ENCODE results near the gene XYLT1.

XYLT1 gene

DNA sequence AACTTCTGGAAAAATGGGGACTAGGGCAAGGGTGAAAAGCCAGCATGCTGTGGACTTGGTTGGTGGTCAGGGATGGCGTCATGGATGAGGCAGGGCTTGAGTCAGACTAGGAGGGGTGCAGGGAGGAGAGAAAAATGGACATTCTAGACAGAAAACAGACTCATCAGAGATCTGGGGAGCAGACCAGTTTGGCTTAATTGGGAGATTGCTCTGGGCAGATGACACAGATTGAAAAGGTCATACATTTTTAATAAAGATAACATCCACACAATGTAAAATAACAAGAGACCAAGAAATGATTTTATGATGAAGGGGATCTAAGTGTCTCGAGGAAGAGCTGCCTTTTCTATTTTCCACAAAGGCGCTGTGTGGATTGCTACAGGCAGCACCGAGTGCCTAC lies 326.3 kb downstream of the XYLT1 start:
- Histone ChIP-seq H3K4me1 (ENCODE audit: insufficient read depth, low read length, poor library complexity, severe bottlenecking) (no peaks in the 10 kb centered on the region), H3K9ac (ENCODE audit: low read depth, low read length, poor library complexity, severe bottlenecking) (no peak overlapping the region), H3K4me2 (ENCODE audit: low read depth, low read length, poor library complexity, severe bottlenecking) (no peak overlapping the region), H4K20me1 (ENCODE audit: insufficient read depth, low read length, poor library complexity, severe bottlenecking) (peaks cover 58% of the 10 kb centered on the region), H3K9me2 (replicated peaks; ENCODE audit: low read depth, low read length) (no peaks in the 10 kb centered on the region), H3K27me3 (ENCODE audit: insufficient read depth, low read length, poor library complexity, severe bottlenecking) (no peaks in the 10 kb centered on the region), H3K4me3 (ENCODE audit: low read length, poor library complexity, severe bottlenecking) (no peak overlapping the region), H3K9me3 (ENCODE audit: insufficient read depth, low read depth, low read length) (no peaks in the 10 kb centered on the region), H3K79me2 (ENCODE audit: insufficient read depth, low read length) (peaks cover 31% of the 10 kb centered on the region; the same call in 1 of the 2 replicates), H3F3A (ENCODE audit: low read depth) (no peaks in the 10 kb centered on the region), H3K36me3 (ENCODE audit: insufficient read depth, low read length) (peaks cover 69% of the 10 kb centered on the region; the same call in 1 of the 2 replicates), H2AFZ (ENCODE audit: low read length) (no peak overlapping the region)
- TF ChIP-seq, protein P1, sequence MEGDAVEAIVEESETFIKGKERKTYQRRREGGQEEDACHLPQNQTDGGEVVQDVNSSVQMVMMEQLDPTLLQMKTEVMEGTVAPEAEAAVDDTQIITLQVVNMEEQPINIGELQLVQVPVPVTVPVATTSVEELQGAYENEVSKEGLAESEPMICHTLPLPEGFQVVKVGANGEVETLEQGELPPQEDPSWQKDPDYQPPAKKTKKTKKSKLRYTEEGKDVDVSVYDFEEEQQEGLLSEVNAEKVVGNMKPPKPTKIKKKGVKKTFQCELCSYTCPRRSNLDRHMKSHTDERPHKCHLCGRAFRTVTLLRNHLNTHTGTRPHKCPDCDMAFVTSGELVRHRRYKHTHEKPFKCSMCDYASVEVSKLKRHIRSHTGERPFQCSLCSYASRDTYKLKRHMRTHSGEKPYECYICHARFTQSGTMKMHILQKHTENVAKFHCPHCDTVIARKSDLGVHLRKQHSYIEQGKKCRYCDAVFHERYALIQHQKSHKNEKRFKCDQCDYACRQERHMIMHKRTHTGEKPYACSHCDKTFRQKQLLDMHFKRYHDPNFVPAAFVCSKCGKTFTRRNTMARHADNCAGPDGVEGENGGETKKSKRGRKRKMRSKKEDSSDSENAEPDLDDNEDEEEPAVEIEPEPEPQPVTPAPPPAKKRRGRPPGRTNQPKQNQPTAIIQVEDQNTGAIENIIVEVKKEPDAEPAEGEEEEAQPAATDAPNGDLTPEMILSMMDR (conservative IDR thresholded peaks at IDR 0.05; ENCODE audit: low read length) = no peak
- TF ChIP-seq EZH2phosphoT487 (IDR thresholded peaks at IDR 0.05; ENCODE audit: borderline replicate concordance) = no peak

DNA sequence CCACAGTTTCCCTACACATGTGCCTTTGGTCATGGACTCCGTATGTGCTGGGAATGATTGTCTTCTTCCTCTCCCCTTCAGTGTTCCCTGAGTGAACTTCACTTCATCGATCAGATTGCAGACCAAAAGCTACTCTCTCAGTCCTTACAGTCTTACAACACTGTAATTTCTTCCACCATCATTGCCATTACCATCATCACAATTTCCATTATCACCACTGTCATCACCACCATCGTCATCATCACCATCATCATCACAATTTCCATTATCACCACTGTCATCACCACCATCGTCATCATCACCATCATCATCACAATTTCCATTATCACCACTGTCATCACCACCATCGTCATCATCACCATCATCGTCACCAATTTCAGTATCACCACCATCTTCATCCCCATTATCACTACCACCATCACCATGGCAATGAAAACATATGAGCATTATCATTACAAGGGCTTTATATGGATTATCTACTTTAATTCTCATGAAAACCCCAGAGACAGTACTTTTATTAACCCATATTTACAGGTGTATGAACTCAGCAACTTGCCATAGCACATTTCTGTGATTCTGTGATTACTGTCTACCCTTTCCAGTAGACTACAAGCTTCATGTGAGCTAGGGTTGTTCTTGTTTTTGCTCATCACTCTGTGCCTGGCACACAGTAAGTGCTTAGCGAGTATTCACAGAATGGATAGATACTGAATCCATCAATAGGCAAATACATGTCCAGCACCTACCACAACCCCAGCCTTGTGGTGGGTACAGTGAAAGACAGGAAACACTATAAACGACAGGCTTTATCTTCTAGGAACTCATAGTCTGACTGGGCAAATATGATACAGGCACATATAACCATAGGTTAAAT lies 327.0 kb downstream of the XYLT1 start:
- H3K9me2 ChIP-seq (replicated peaks; ENCODE audit: low read depth, low read length) = no peaks in the 10 kb centered on the region
- H4K20me1 ChIP-seq (ENCODE audit: insufficient read depth, low read length, poor library complexity, severe bottlenecking) = peaks cover 56% of the 10 kb centered on the region
- peaks cover 31% of the 10 kb centered on the region; the same call in 1 of the 2 replicates for H3K79me2 ChIP-seq (ENCODE audit: insufficient read depth, low read length)
- H3K4me3 ChIP-seq (ENCODE audit: low read length, poor library complexity, severe bottlenecking) = no peak overlapping the region
- no peak overlapping the region for H2AFZ ChIP-seq (ENCODE audit: low read length)
- no peak overlapping the region for H3K9ac ChIP-seq (ENCODE audit: low read depth, low read length, poor library complexity, severe bottlenecking)
- no peaks in the 10 kb centered on the region for H3K27me3 ChIP-seq (ENCODE audit: insufficient read depth, low read length, poor library complexity, severe bottlenecking)
- H3F3A ChIP-seq (ENCODE audit: low read depth) = no peaks in the 10 kb centered on the region
- no peak for TF ChIP-seq EZH2phosphoT487 (IDR thresholded peaks at IDR 0.05; ENCODE audit: borderline replicate concordance)
- TF ChIP-seq, protein P1 (conservative IDR thresholded peaks at IDR 0.05; ENCODE audit: low read length) = no peak
- H3K4me1 ChIP-seq (ENCODE audit: insufficient read depth, low read length, poor library complexity, severe bottlenecking) = no peaks in the 10 kb centered on the region
- H3K4me2 ChIP-seq (ENCODE audit: low read depth, low read length, poor library complexity, severe bottlenecking) = no peak overlapping the region
- H3K36me3 ChIP-seq (ENCODE audit: insufficient read depth, low read length) = peaks cover 76% of the 10 kb centered on the region; the same call in 1 of the 2 replicates
- no peaks in the 10 kb centered on the region for H3K9me3 ChIP-seq (ENCODE audit: insufficient read depth, low read depth, low read length)

DNA sequence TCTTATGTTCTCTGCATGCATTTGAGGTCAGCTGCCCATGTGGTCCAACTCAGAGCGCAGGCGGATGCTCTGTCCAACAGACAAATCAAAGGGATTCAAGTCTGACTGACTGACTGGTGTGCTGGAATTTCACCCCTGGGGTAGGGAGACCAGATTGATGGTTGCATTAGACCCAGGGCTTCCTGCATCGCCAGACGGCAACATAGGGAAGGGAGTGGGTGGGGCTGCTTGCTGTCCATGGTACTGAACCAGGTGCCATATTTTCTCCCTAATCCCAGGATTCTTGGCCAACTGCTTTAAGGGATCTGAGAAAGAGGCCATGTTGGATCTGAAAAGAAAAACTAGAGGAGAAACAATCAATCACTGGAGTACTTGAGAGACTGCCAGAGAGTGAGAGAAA lies 332.0 kb downstream of the XYLT1 start:
- Histone ChIP-seq H3F3A (ENCODE audit: low read depth) (no peaks in the 10 kb centered on the region), H3K9me2 (replicated peaks; ENCODE audit: low read depth, low read length) (no peaks in the 10 kb centered on the region), H3K9ac (ENCODE audit: low read depth, low read length, poor library complexity, severe bottlenecking) (no peak overlapping the region), H3K4me3 (ENCODE audit: low read length, poor library complexity, severe bottlenecking) (no peak overlapping the region), H3K4me2 (ENCODE audit: low read depth, low read length, poor library complexity, severe bottlenecking) (no peak overlapping the region), H4K20me1 (ENCODE audit: insufficient read depth, low read length, poor library complexity, severe bottlenecking) (peaks cover 21% of the 10 kb centered on the region), H2AFZ (ENCODE audit: low read length) (no peak overlapping the region), H3K36me3 (ENCODE audit: insufficient read depth, low read length) (peaks cover 89% of the 10 kb centered on the region; the same call in 1 of the 2 replicates), H3K4me1 (ENCODE audit: insufficient read depth, low read length, poor library complexity, severe bottlenecking) (no peaks in the 10 kb centered on the region), H3K27me3 (ENCODE audit: insufficient read depth, low read length, poor library complexity, severe bottlenecking) (no peaks in the 10 kb centered on the region), H3K79me2 (ENCODE audit: insufficient read depth, low read length) (0 out of 2 replicates have a peak, but pooled peaks cover 2% of the 10 kb centered on the region), H3K9me3 (ENCODE audit: insufficient read depth, low read depth, low read length) (no peaks in the 10 kb centered on the region)
- no peak for TF ChIP-seq EZH2phosphoT487 (IDR thresholded peaks at IDR 0.05; ENCODE audit: borderline replicate concordance)
- TF ChIP-seq, protein P1 (conservative IDR thresholded peaks at IDR 0.05; ENCODE audit: low read length) = no peak

Data from Loucy (cell line).